MM.1S (cell line): Measurements from ENCODE around the gene HIPK4.

Experiments used
- DNase-seq: peaks from one replicate; pipeline ENCODE4 v3.0.0-alpha.2; 2015
- H2AFZ ChIP-seq: fragments of 300-600 bp; sonication (generic); 2 replicates; pipeline ENCODE4 v1.6.0; 2016; ENCODE audit warnings: antibody characterized with exemption, low read length
- H3F3A ChIP-seq: fragments of 300-600 bp; sonication (generic); 2 replicates; pipeline ENCODE4 v1.6.1; 2016; ENCODE audit warnings: mild to moderate bottlenecking, antibody characterized with exemption, low read length, moderate library complexity, mixed read lengths; ENCODE audit not compliant: insufficient read depth
- H3K27ac ChIP-seq: fragments of 300-600 bp; sonication (generic); 2 replicates; pipeline ENCODE4 v1.5.1; 2016; ENCODE audit warnings: mild to moderate bottlenecking, low read length
- H3K27me3 ChIP-seq: fragments of 300-600 bp; sonication (generic); replicated peaks from 2 replicates; pipeline ENCODE4 v1.6.0; 2016; ENCODE audit warnings: low read length; ENCODE audit not compliant: insufficient read depth
- H3K36me3 ChIP-seq: fragments of 300-600 bp; sonication (generic); replicated peaks from 2 replicates; pipeline ENCODE4 v1.6.1; 2016; ENCODE audit warnings: mild to moderate bottlenecking, low read length, mixed read lengths; ENCODE audit not compliant: insufficient read depth
- H3K4me1 ChIP-seq: fragments of 300-600 bp; sonication (generic); 2 replicates; pipeline ENCODE4 v1.6.1; 2016; ENCODE audit warnings: low read length, mixed read lengths
- H3K4me2 ChIP-seq: fragments of 300-600 bp; sonication (generic); 2 replicates; pipeline ENCODE4 v1.6.0; 2016; ENCODE audit warnings: low read depth, low read length
- H3K4me3 ChIP-seq: fragments of 300-600 bp; sonication (generic); 2 replicates; pipeline ENCODE4 v1.5.1; 2016; ENCODE audit warnings: low read length, mixed read lengths
- H3K79me2 ChIP-seq: fragments of 300-600 bp; sonication (generic); 2 replicates; pipeline ENCODE4 v1.6.1; 2016; ENCODE audit warnings: mixed run types, low read length, mixed read lengths
- H3K9ac ChIP-seq: fragments of 300-600 bp; sonication (generic); 2 replicates; pipeline ENCODE4 v1.6.1; 2016; ENCODE audit warnings: low read length, mixed read lengths
- H3K9me2 ChIP-seq: fragments of 300-600 bp; sonication (generic); replicated peaks from 2 replicates; pipeline ENCODE4 v1.6.1; 2016; ENCODE audit warnings: mild to moderate bottlenecking, low read length, mixed read lengths; ENCODE audit not compliant: insufficient read depth
- H3K9me3 ChIP-seq: fragments of 300-600 bp; sonication (generic); replicated peaks from 2 replicates; pipeline ENCODE4 v1.6.1; 2016; ENCODE audit warnings: mild to moderate bottlenecking, low read length, mixed read lengths; ENCODE audit not compliant: insufficient read depth
- H4K20me1 ChIP-seq: fragments of 300-600 bp; sonication (generic); 2 replicates; pipeline ENCODE4 v1.6.1; 2016; ENCODE audit warnings: mild to moderate bottlenecking, low read length, moderate library complexity, mixed read lengths; ENCODE audit not compliant: insufficient read depth
- EZH2 ChIP-seq: fragments of 300-600 bp; sonication (generic); optimal IDR thresholded peaks from 2 replicates; pipeline ENCODE3; 2017; ENCODE audit warnings: low read depth, mild to moderate bottlenecking, antibody characterized with exemption, low read length, mixed read lengths
- EZH2phosphoT487 ChIP-seq: fragments of 300-600 bp; sonication (generic); IDR thresholded peaks from 2 replicates; pipeline ENCODE4 v1.6.1; 2018; ENCODE audit warnings: antibody characterized with exemption, low read length
- TF ChIP-seq, protein P1 (sequence below): fragments of 300-600 bp; sonication (generic); IDR thresholded peaks from 2 replicates; pipeline ENCODE4 v1.5.1; 2016; ENCODE audit warnings: antibody characterized with exemption, low read length, mixed read lengths

The HIPK4 gene

GRCh38 chr19:40414542-40415535 lies 24.9 kb upstream of the HIPK4 start:
- H3K9me2 ChIP-seq = no peaks in the 10 kb centered on the region
- H3K36me3 ChIP-seq = no peaks in the 10 kb centered on the region
- H2AFZ ChIP-seq = no peak overlapping the region
- H3K4me1 ChIP-seq = peaks cover 11% of the 10 kb centered on the region
- DNase-seq = no peak
- no peaks in the 10 kb centered on the region for H4K20me1 ChIP-seq
- H3K4me2 ChIP-seq = no peak overlapping the region
- H3K9me3 ChIP-seq = no peaks in the 10 kb centered on the region
- no peaks in the 10 kb centered on the region for H3F3A ChIP-seq
- TF ChIP-seq, protein P1, sequence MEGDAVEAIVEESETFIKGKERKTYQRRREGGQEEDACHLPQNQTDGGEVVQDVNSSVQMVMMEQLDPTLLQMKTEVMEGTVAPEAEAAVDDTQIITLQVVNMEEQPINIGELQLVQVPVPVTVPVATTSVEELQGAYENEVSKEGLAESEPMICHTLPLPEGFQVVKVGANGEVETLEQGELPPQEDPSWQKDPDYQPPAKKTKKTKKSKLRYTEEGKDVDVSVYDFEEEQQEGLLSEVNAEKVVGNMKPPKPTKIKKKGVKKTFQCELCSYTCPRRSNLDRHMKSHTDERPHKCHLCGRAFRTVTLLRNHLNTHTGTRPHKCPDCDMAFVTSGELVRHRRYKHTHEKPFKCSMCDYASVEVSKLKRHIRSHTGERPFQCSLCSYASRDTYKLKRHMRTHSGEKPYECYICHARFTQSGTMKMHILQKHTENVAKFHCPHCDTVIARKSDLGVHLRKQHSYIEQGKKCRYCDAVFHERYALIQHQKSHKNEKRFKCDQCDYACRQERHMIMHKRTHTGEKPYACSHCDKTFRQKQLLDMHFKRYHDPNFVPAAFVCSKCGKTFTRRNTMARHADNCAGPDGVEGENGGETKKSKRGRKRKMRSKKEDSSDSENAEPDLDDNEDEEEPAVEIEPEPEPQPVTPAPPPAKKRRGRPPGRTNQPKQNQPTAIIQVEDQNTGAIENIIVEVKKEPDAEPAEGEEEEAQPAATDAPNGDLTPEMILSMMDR = no peak
- TF ChIP-seq EZH2phosphoT487 (no peak), EZH2 (no peak)
- no peak overlapping the region for H3K27ac ChIP-seq
- H3K4me3 ChIP-seq = no peak overlapping the region
- no peaks in the 10 kb centered on the region for H3K79me2 ChIP-seq
- no peaks in the 10 kb centered on the region; the same call in 1 of the 2 replicates for H3K27me3 ChIP-seq
- no peak overlapping the region for H3K9ac ChIP-seq

- H3K9me2 ChIP-seq = no peaks in the 10 kb centered on the region
- H3K36me3 ChIP-seq = no peaks in the 10 kb centered on the region
- H4K20me1 ChIP-seq = no peaks in the 10 kb centered on the region
- H2AFZ ChIP-seq = no peak within 1 kb of the TSS
- no peak within 1 kb of the TSS for H3K9ac ChIP-seq
- H3K4me2 ChIP-seq = no peak within 1 kb of the TSS
- TF ChIP-seq, protein P1 = no peak
- TF ChIP-seq EZH2phosphoT487 (no peak), EZH2 (no peak)
- no peak within 1 kb of the TSS for H3K4me3 ChIP-seq
- no peaks in the 10 kb centered on the region for H3K79me2 ChIP-seq
- peaks cover 11% of the 10 kb centered on the region for H3K4me1 ChIP-seq
- no peak within 1 kb of the TSS for H3K27ac ChIP-seq
- DNase-seq = no peak
- H3F3A ChIP-seq = no peaks in the 10 kb centered on the region
- no peaks in the 10 kb centered on the region for H3K9me3 ChIP-seq
- no peaks in the 10 kb centered on the region for H3K27me3 ChIP-seq
Measured at GRCh38 chr19:40413291-40413845, 23.4 kb upstream of the HIPK4 start, which contains the start of gene PRX. Gene PRX, minus strand, starts transcription at chr19:40413378. Its CDS starts 5,446 bp downstream, at chr19:40407932.

DNA sequence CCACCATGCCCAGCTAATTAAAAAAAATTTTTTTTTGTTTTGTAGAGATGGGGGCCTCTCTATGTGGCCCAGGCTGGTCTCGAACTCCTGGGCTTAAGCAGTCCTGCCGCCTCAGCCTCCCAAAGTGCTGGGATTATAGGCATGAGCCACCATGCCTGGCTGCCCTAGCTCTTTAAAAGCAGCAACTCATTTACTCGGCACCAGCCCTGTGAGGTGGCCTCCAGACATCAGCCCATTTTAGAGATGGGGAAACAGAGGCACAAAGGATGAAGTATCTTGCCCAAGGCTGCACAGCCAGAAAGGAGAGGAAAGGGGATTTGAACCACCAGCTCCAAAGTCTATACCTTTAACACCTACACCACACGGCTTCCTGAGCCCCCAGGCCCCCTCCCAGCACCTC lies 22.9 kb upstream of the HIPK4 start:
- Histone ChIP-seq H3K79me2 (no peaks in the 10 kb centered on the region), H3K27ac (no peak overlapping the region), H3F3A (no peaks in the 10 kb centered on the region), H3K4me3 (no peak overlapping the region), H2AFZ (no peak overlapping the region), H4K20me1 (no peaks in the 10 kb centered on the region), H3K9me2 (no peaks in the 10 kb centered on the region), H3K27me3 (no peaks in the 10 kb centered on the region), H3K4me2 (no peak overlapping the region), H3K36me3 (no peaks in the 10 kb centered on the region), H3K9ac (no peak overlapping the region), H3K4me1 (peaks cover 11% of the 10 kb centered on the region), H3K9me3 (no peaks in the 10 kb centered on the region)
- DNase-seq = no peak
- TF ChIP-seq EZH2phosphoT487 (no peak), EZH2 (no peak)
- TF ChIP-seq, protein P1 = no peak
